ENCODE data around the gene SLC9C1. TPM values are rescaled to one million over a fixed set of nuclear protein-coding genes. Genes with fewer than 3 reads are reported as not detected.

Gene SLC9C1
- under 1 TPM in 2 of 3 donors, not detected in 1; 0.15 to 0.48 TPM for total RNA-seq

- intact Hi-C loops (cut with DNase I; ENCODE audit: low total_unique reads) = no loop called here
- Histone ChIP-seq H3K9me3 (no peaks in the 10 kb centered on the region), H3K4me1 (no peaks in the 10 kb centered on the region), H3K27me3 (no peaks in the 10 kb centered on the region), H3K36me3 (no peaks in the 10 kb centered on the region), H3K4me3 (peak within 1 kb of the TSS; percentile 36 to 67 (median 43)), H3K27ac (peak within 1 kb of the TSS; percentile 77 to 83)
- no peak for TF ChIP-seq POLR2AphosphoS5 (IDR thresholded peaks at IDR 0.05)
- TF ChIP-seq POLR2A (IDR thresholded peaks at IDR 0.05) = no peak
- peak in 2 of 3 donors; percentile 56 to 60 for TF ChIP-seq CTCF (IDR thresholded peaks at IDR 0.05)
- peak in 1 of 2 donors; percentile 38 for DNase-seq (ENCODE audit: low spot score in 2 of 2)
Observed at GRCh38 chr3:112293368-112294321, at the start of gene SLC9C1. SLC9C1 (minus strand) TSS chr3:112294216; CDS start chr3:112286791, 7,425 bp downstream.

GRCh38 chr3:112341386-112341785, 47.4 kb upstream of the SLC9C1 start:
- DNase-seq (ENCODE audit: low spot score in 2 of 2) = no peak
- H3K9me3 ChIP-seq = no peaks in the 10 kb centered on the region
- TF ChIP-seq POLR2AphosphoS5 (IDR thresholded peaks at IDR 0.05) (no peak), POLR2A (IDR thresholded peaks at IDR 0.05) (no peak), CTCF (IDR thresholded peaks at IDR 0.05) (no peak)
- H3K4me3 ChIP-seq = no peak overlapping the region
- no peaks in the 10 kb centered on the region for H3K4me1 ChIP-seq
- H3K27me3 ChIP-seq = no peaks in the 10 kb centered on the region
- no peak overlapping the region for H3K27ac ChIP-seq
- no peaks in the 10 kb centered on the region for H3K36me3 ChIP-seq
- intact Hi-C loops (cut with DNase I; ENCODE audit: low total_unique reads) = no loop called here

- H3K4me1 ChIP-seq = no peaks in the 10 kb centered on the region
- no peak for DNase-seq (ENCODE audit: low spot score in 2 of 2)
- H3K36me3 ChIP-seq = no peaks in the 10 kb centered on the region
- TF ChIP-seq POLR2AphosphoS5 (IDR thresholded peaks at IDR 0.05) (no peak), CTCF (IDR thresholded peaks at IDR 0.05) (no peak), POLR2A (IDR thresholded peaks at IDR 0.05) (no peak)
- H3K9me3 ChIP-seq = no peaks in the 10 kb centered on the region
- intact Hi-C loops (cut with DNase I; ENCODE audit: low total_unique reads) = no loop called here
- no peak overlapping the region for H3K27ac ChIP-seq
- H3K4me3 ChIP-seq = no peak overlapping the region
- H3K27me3 ChIP-seq = no peaks in the 10 kb centered on the region
Observed at GRCh38 chr3:112339609-112340008, 45.6 kb upstream of the SLC9C1 start.

GRCh38 chr3:112339134-112339533, 45.1 kb upstream of the SLC9C1 start:
- no peaks in the 10 kb centered on the region for H3K36me3 ChIP-seq
- H3K27ac ChIP-seq = no peak overlapping the region
- H3K4me3 ChIP-seq = no peak overlapping the region
- DNase-seq (ENCODE audit: low spot score in 2 of 2) = no peak
- intact Hi-C loops (cut with DNase I; ENCODE audit: low total_unique reads) = no loop called here
- H3K9me3 ChIP-seq = no peaks in the 10 kb centered on the region
- peaks cover 0 to 2% of the 10 kb centered on the region in 2 donors for H3K27me3 ChIP-seq
- no peaks in the 10 kb centered on the region for H3K4me1 ChIP-seq
- TF ChIP-seq CTCF (IDR thresholded peaks at IDR 0.05) (no peak), POLR2AphosphoS5 (IDR thresholded peaks at IDR 0.05) (no peak), POLR2A (IDR thresholded peaks at IDR 0.05) (no peak)

GRCh38 chr3:112338727-112339056, 44.7 kb upstream of the SLC9C1 start:
- intact Hi-C loops (cut with DNase I; ENCODE audit: low total_unique reads) = no loop called here
- H3K36me3 ChIP-seq = no peaks in the 10 kb centered on the region
- H3K4me3 ChIP-seq = no peak overlapping the region
- H3K27me3 ChIP-seq = peaks cover 0 to 4% of the 10 kb centered on the region in 2 donors
- H3K27ac ChIP-seq = no peak overlapping the region
- TF ChIP-seq CTCF (IDR thresholded peaks at IDR 0.05) (no peak), POLR2AphosphoS5 (IDR thresholded peaks at IDR 0.05) (no peak)
- H3K4me1 ChIP-seq = no peaks in the 10 kb centered on the region
- DNase-seq (ENCODE audit: low spot score in 2 of 2) = no peak
- no peaks in the 10 kb centered on the region for H3K9me3 ChIP-seq
